Neuronal stem cell (in vitro differentiated cells): ENCODE results near the gene SORCS1.

Source experiments
- DNase-seq: peaks from one replicate; pipeline ENCODE4 v3.0.0-alpha.2; 2013; ENCODE audit warnings: low spot score
- H2AFZ ChIP-seq: one replicate; pipeline ENCODE4 v1.6.1; 2013; ENCODE audit warnings: mild to moderate bottlenecking, low read length, inconsistent platforms
- H2AK5ac ChIP-seq: 2 replicates; pipeline ENCODE4 v1.6.1; 2013; ENCODE audit warnings: low read depth, mild to moderate bottlenecking, inconsistent platforms, low read length, moderate library complexity, mixed read lengths
- H2BK120ac ChIP-seq: 2 replicates; pipeline ENCODE4 v1.6.1; 2013; ENCODE audit warnings: low read depth, mild to moderate bottlenecking, inconsistent platforms, low read length, moderate library complexity, mixed read lengths
- H2BK12ac ChIP-seq: one replicate; pipeline ENCODE4 v1.6.1; 2013; ENCODE audit warnings: low read length, inconsistent platforms
- H2BK15ac ChIP-seq: 2 replicates; pipeline ENCODE4 v1.6.1; 2013; ENCODE audit warnings: mild to moderate bottlenecking, low read length, inconsistent platforms, mixed read lengths
- H2BK5ac ChIP-seq: one replicate; pipeline ENCODE4 v1.6.1; 2013; ENCODE audit warnings: inconsistent platforms, mild to moderate bottlenecking, low read length, moderate library complexity
- H3K14ac ChIP-seq: one replicate; pipeline ENCODE4 v1.6.1; 2013; ENCODE audit warnings: low read length, inconsistent platforms
- H3K18ac ChIP-seq: 2 replicates; pipeline ENCODE4 v1.6.1; 2013; ENCODE audit warnings: low read length, inconsistent platforms
- H3K23ac ChIP-seq: 2 replicates; pipeline ENCODE4 v1.6.1; 2013; ENCODE audit warnings: low read depth, mild to moderate bottlenecking, mixed read lengths, low read length, inconsistent platforms; ENCODE audit not compliant: poor library complexity
- H3K27ac ChIP-seq: replicated peaks from 3 replicates; pipeline ENCODE4 v1.5.1; 2013; ENCODE audit warnings: low read length, inconsistent platforms
- H3K27me3 ChIP-seq, 3 experiments: 2 replicates each; pipeline ENCODE4 v1.6.1; 2013; ENCODE audit warnings: low read length in 3 of 3, mild to moderate bottlenecking in 2 of 3, inconsistent platforms in 1 of 3, low read depth in 1 of 3, mixed read lengths in 1 of 3, moderate library complexity in 1 of 3; ENCODE audit not compliant: control insufficient read depth in 3 of 3, insufficient read depth in 3 of 3
- H3K36me3 ChIP-seq, 2 donors: replicated peaks in 1 of 2; 2 replicates each; pipeline ENCODE4 v1.6.1; 2013; ENCODE audit warnings: low read length in 2 of 2; ENCODE audit not compliant: control insufficient read depth in 2 of 2, insufficient read depth in 2 of 2
- H3K4ac ChIP-seq: 2 replicates; pipeline ENCODE4 v1.6.1; 2013; ENCODE audit warnings: inconsistent platforms, mild to moderate bottlenecking, low read length, moderate library complexity
- H3K4me1 ChIP-seq, 2 donors: 1 replicate in 1 of 2; 2 replicates in 1 of 2; pipeline ENCODE4 v1.6.1; 2013; ENCODE audit warnings: low read length in 2 of 2, low read depth in 1 of 2; ENCODE audit not compliant: control insufficient read depth in 2 of 2, insufficient read depth in 1 of 2
- H3K4me2 ChIP-seq: one replicate; pipeline ENCODE4 v1.6.1; 2013; ENCODE audit warnings: mild to moderate bottlenecking, low read length, inconsistent platforms; ENCODE audit not compliant: insufficient read depth, poor library complexity, severe bottlenecking
- H3K4me3 ChIP-seq, 2 donors: 2 replicates each; pipeline ENCODE4 v1.5.1; 2013; ENCODE audit warnings: low read length in 2 of 2, mild to moderate bottlenecking in 2 of 2, inconsistent platforms in 1 of 2, moderate library complexity in 1 of 2
- H3K79me1 ChIP-seq: one replicate; pipeline ENCODE4 v1.6.1; 2013; ENCODE audit warnings: low read depth, mild to moderate bottlenecking, inconsistent platforms, low read length, moderate library complexity
- H3K9ac ChIP-seq: one replicate; pipeline ENCODE4 v1.6.1; 2013; ENCODE audit warnings: mild to moderate bottlenecking, low read depth, low read length, inconsistent platforms; ENCODE audit not compliant: poor library complexity
- H3K9me3 ChIP-seq, 2 donors: replicated peaks in 1 of 2; 2 replicates each; pipeline versions ENCODE3 to v1.6.1; 2013; ENCODE audit warnings: low read length in 2 of 2, mild to moderate bottlenecking in 2 of 2, inconsistent platforms in 1 of 2, low read depth in 1 of 2, mixed read lengths in 1 of 2, moderate library complexity in 1 of 2; ENCODE audit not compliant: control insufficient read depth in 2 of 2, insufficient read depth in 1 of 2
- H4K8ac ChIP-seq: one replicate; pipeline ENCODE4 v1.6.1; 2013; ENCODE audit warnings: low read depth, mild to moderate bottlenecking, inconsistent platforms, low read length, moderate library complexity
- H4K91ac ChIP-seq: one replicate; pipeline ENCODE4 v1.6.1; 2013; ENCODE audit warnings: low read length, low read depth, mild to moderate bottlenecking, inconsistent platforms; ENCODE audit not compliant: poor library complexity
- WGBS, 2 donors: extraction: QIAGEN DNeasy Blood & Tissue Kit; methylation state at CpG; one replicate each; pipeline ENCODE4 v1.1.7; 2013; ENCODE audit warnings: missing lambda C conversion rate in 2 of 2, mixed read lengths in 1 of 2; ENCODE audit not compliant: insufficient read length in 2 of 2, insufficient replicate concordance in 1 of 2; ENCODE audit errors: extremely low coverage in 2 of 2; 5-methylcytosine and 5-hydroxymethylcytosine counted together

SORCS1 gene

GRCh38 chr10:106652279-106652678 lies 512.2 kb downstream of the SORCS1 start:
- Histone ChIP-seq H2BK12ac (no peak overlapping the region), H3K36me3 (no peaks in the 10 kb centered on the region), H3K9ac (no peak overlapping the region), H3K79me1 (peaks cover 2% of the 10 kb centered on the region), H3K18ac (no peak overlapping the region), H3K4ac (no peak overlapping the region), H3K27me3 (no peaks in the 10 kb centered on the region), H3K9me3 (no peaks in the 10 kb centered on the region), H4K8ac (no peak overlapping the region), H2AFZ (no peak overlapping the region), H2BK120ac (no peak overlapping the region), H3K23ac (no peak overlapping the region), H2BK5ac (no peak overlapping the region), H3K14ac (no peak overlapping the region), H3K27ac (no peak overlapping the region), H3K4me3 (no peak overlapping the region), H3K4me1 (no peaks in the 10 kb centered on the region), H2BK15ac (no peak overlapping the region), H2AK5ac (no peak overlapping the region), H3K4me2 (no peak overlapping the region), H4K91ac (no peak overlapping the region)
- DNase-seq: no peak
- no CpG with 5 or more reads among the region's 9 CpGs for WGBS, 2 donors

GRCh38 chr10:106648534-106649481 lies 515.7 kb downstream of the SORCS1 start:
- H2BK15ac ChIP-seq: no peak overlapping the region
- H3K23ac ChIP-seq: peak overlapping the region; percentile 55
- H2BK120ac ChIP-seq: peak overlapping the region; percentile 28
- H3K27me3 ChIP-seq: no peaks in the 10 kb centered on the region
- H3K9ac ChIP-seq: peak overlapping the region; percentile 12
- H3K18ac ChIP-seq: no peak overlapping the region
- no peak overlapping the region for H3K27ac ChIP-seq
- H4K8ac ChIP-seq: no peak overlapping the region
- no peak overlapping the region for H2AFZ ChIP-seq
- no peak for DNase-seq
- H2BK12ac ChIP-seq: no peak overlapping the region
- no peak overlapping the region for H3K4me2 ChIP-seq
- no peaks in the 10 kb centered on the region for H3K4me1 ChIP-seq
- H3K4me3 ChIP-seq: no peak overlapping the region
- H3K79me1 ChIP-seq: peaks cover 2% of the 10 kb centered on the region
- H2BK5ac ChIP-seq: no peak overlapping the region
- H4K91ac ChIP-seq: no peak overlapping the region
- no peak overlapping the region for H3K4ac ChIP-seq
- peak overlapping the region; percentile 17 for H3K14ac ChIP-seq
- peak overlapping the region; percentile 37 for H2AK5ac ChIP-seq
- H3K36me3 ChIP-seq: no peaks in the 10 kb centered on the region
- WGBS, 2 donors: no CpG with 5 or more reads among the region's 14 CpGs
- no peaks in the 10 kb centered on the region for H3K9me3 ChIP-seq

DNA sequence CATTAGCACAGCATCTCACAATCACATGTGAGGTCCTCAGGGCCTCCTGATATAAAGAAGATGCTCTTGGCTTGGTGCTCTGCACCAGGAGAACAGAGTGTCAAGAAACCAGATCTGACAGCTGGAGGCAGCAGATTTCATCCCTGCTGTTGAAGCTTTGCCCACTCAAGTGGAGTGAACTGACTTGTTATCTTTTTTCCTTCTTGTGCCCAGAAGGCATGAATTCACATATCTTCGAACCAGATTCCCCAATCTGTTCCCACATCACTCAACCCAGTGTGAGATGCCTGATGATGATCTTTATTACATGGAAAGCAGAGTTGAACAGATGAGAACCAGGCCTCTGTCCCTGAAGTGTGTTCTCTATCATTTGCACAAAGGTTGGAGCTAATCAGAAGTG lies 521.0 kb downstream of the SORCS1 start:
- Histone ChIP-seq H4K8ac (no peak overlapping the region), H3K9ac (no peak overlapping the region), H3K23ac (no peak overlapping the region), H3K4me3 (no peak overlapping the region), H2BK120ac (no peak overlapping the region), H3K18ac (no peak overlapping the region), H3K4me2 (no peak overlapping the region), H2BK15ac (no peak overlapping the region), H3K27ac (no peak overlapping the region), H3K79me1 (no peaks in the 10 kb centered on the region), H3K14ac (no peak overlapping the region), H2BK5ac (no peak overlapping the region), H3K36me3 (no peaks in the 10 kb centered on the region), H2BK12ac (no peak overlapping the region), H3K4ac (no peak overlapping the region), H3K4me1 (no peaks in the 10 kb centered on the region), H4K91ac (no peak overlapping the region), H3K9me3 (no peaks in the 10 kb centered on the region), H2AFZ (no peak overlapping the region), H2AK5ac (no peak overlapping the region), H3K27me3 (no peaks in the 10 kb centered on the region)
- no peak for DNase-seq
- no CpG with 5 or more reads among the region's 1 CpG for WGBS, 2 donors

DNA sequence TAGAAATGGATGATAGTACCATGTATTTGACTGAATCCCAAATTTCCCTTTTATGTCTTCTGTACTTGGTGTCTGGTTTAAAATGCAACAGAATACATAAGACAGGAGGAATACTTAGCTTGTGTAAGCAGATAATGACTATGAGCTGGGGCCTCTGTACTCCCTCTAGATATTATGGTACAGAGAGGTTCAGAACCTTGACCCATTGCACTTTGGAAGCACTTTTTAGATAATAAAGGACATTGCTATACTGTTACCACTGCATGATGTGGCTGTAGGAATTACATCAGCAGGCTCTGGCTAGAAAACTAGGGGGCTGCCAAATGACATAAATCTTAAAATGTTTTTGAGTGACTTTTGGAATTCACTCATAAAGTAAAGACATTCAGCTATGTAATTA lies 526.6 kb downstream of the SORCS1 start:
- Histone ChIP-seq H3K18ac (no peak overlapping the region), H2BK5ac (no peak overlapping the region), H4K8ac (no peak overlapping the region), H4K91ac (no peak overlapping the region), H2AK5ac (no peak overlapping the region), H3K79me1 (no peaks in the 10 kb centered on the region), H3K4me2 (no peak overlapping the region), H3K4ac (no peak overlapping the region), H3K36me3 (no peaks in the 10 kb centered on the region), H3K4me3 (no peak overlapping the region), H3K27ac (no peak overlapping the region), H3K27me3 (no peaks in the 10 kb centered on the region), H2BK15ac (no peak overlapping the region), H3K23ac (no peak overlapping the region), H3K9ac (no peak overlapping the region), H3K9me3 (no peaks in the 10 kb centered on the region), H3K4me1 (no peaks in the 10 kb centered on the region), H2AFZ (no peak overlapping the region), H2BK12ac (no peak overlapping the region), H3K14ac (no peak overlapping the region), H2BK120ac (no peak overlapping the region)
- no peak for DNase-seq
